CD4-positive, alpha-beta T cell treated with Interleukin-17A for 4 hours (primary cell): ENCODE measurements around the gene TWF1.
A peak's percentile ranks its signal among the peaks of the same experiment; 100 is the strongest.
"Not testable (repeated sequence)": the region's sequence is repeated elsewhere in the genome, so short reads cannot be mapped to it uniquely, and the experiment has no call there.

Experiments used
- DNase-seq: peaks from one replicate; pipeline ENCODE4 v3.0.0-alpha.2; 2020; ENCODE audit warnings: mixed read lengths

The TWF1 gene

DNA sequence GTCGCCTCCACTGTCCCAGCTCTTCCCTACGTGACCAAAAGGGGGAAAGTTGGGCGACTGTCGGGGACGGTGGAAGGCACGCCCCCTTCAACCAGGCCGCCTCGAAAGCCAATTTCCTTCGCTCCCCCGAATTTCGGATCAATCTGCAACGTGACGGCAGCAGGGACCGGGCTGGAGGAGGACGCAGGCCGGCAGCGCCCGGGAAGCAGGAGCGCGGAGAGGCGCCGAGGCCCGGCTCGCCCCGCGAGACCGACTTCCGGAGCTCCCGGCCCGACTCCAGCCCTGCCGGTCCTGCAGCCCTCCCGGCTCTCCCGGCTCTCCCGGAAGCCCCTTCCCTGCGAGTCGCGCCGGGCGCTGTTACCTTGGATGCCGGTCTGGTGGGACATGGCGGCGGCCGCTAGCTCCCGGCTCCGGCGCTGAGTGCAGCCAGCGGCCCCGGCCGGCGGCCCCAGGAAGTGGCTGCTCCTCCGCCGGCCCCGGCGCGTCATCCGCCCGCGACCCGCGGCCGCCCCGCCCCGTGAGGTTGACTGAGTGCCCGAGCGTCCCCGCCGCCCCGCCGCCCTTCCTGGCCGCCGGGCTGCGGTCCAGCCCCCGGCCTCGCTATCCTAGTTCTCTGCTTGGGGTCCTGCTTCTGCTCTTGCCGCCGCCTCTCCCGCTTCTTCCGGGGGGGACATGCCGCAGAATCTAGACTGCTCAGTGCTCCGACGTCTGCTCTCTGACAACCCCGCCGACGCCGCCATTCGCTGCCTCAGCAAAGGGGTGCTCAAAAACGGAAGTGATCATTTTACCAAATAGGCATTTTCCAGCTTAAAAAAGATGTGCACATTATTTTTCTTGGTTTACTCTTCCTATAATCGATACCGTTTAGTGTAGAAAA is at the start of gene TWF1:
Gene TWF1, minus strand, starts transcription at position 458 of the 877 bp plus-strand sequence. Its CDS starts 72 bp downstream, at position 386.
- peak; percentile 87 for DNase-seq

- no peak for DNase-seq
These were observed 46.6 kb upstream of the TWF1 start for GRCh38 chr12:43852744-43853143.

DNA sequence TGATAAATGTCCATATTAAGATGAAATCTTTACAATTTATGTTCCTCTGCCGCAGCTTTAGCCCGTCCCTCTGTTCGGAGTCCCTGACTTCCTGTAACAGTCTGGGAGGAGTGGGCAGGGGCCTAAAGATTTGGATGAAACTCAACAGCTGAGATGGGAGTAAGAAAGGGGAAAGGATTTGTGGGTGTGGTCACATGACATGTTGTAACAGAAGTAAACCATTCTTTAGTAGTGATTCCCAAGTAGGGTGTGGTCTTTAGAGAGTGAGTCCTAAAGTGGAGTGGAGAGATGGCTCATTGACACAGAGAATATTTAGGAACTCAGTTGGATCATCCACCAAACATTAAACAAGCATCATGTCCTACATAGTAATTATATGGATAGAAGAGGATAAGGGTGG is 42.7 kb upstream of the TWF1 start:
- DNase-seq = no peak

DNA sequence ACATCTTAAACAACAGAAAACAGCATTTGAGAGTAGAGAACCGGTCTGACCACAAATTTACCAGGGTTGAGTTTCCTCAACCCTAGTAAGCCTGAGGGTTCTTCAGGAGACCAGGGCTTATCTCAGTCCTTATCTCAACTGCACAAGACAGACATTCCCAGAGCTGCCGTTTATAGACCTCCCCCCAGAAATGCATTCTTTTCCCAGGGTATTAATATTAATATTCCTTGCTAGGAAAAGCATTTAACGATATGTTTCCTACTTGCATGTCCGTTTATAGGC is 42.0 kb upstream of the TWF1 start:
- no peak for DNase-seq

DNA sequence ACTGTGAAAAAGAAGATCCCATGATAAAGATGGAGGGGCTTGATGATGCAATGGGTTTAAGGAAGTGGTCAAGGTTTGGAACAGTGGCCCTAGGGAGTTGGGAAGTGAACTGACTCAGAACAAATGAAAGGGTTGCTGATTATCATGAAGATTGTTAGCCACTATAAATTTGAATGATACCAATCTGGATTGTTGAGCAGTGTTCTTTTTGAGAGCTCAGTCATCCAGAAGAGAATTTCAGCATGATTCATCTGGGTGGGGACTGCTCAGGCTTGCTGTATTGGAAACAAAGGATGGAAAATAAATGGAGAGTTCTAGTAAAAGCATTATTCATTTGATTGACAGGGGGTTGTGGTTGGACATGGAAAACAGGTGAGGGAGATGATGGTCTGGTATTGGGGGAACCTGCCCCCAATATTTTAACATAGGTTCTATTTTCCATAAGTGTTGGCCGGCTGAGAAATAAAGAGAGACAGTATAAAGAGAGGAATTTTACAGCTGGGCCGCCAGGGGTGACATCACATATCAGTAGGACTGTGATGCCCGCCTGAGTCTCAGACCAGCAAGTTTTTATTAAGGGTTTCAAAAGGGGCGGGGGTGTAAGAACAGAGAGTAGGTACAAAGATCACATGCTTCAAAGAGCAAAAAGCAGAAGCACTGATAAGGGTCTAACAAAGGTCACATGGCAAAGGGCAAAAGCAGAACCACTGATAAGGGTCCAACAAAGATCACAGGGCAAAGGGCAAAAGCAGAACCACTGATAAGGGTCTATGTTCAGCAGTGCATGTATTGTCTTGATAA is 41.5 kb upstream of the TWF1 start:
- DNase-seq = not testable (repeated sequence)

- DNase-seq = no peak
These were observed 36.1 kb upstream of the TWF1 start for GRCh38 chr12:43842259-43842658.

GRCh38 chr12:43841253-43841652 is 35.1 kb upstream of the TWF1 start:
- no peak for DNase-seq

DNA sequence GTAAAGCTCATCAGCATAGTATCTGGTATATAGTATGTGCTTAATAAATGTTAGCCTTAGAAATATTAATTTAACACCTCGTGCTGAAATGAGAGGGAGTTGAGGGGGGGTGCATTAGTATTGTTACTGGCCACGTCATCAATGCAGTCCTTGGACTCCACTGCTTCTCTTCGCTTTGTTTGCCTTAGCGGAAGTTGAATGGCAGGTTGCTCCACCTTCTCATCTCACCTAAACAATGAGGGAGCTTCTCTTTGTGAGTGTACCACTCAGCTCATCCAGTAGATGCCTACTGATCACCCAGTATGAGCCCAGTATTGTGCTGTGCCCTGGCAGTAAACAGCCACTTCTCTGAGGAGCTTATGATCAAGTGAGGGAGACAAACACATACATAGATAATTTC is 34.2 kb upstream of the TWF1 start:
- no peak for DNase-seq

DNA sequence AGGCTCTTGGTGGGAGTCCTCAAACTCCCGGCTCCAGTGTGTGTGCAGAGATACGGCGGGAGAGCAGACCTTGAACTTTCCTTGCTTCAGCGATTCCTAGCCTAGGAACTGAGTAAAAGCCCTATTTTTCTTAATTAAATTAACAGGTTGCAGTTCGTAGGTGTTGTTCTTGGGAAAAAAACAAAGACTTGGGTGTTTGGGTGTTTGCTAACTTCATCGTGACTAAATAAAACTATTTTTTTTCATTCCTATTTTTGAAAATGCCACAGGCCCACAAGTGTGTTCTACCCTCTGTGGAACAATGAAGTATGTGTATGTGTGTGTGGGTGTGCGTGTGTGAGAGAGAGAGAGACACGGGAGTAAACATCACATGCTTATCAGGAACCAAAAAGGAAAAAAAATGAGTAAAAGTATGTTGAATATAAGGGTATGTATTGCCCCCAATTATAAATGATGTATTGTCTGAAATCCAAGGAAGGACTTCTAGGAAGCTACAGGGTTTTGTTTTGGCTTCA is 30.4 kb upstream of the TWF1 start:
- peak; percentile 34 for DNase-seq

DNA sequence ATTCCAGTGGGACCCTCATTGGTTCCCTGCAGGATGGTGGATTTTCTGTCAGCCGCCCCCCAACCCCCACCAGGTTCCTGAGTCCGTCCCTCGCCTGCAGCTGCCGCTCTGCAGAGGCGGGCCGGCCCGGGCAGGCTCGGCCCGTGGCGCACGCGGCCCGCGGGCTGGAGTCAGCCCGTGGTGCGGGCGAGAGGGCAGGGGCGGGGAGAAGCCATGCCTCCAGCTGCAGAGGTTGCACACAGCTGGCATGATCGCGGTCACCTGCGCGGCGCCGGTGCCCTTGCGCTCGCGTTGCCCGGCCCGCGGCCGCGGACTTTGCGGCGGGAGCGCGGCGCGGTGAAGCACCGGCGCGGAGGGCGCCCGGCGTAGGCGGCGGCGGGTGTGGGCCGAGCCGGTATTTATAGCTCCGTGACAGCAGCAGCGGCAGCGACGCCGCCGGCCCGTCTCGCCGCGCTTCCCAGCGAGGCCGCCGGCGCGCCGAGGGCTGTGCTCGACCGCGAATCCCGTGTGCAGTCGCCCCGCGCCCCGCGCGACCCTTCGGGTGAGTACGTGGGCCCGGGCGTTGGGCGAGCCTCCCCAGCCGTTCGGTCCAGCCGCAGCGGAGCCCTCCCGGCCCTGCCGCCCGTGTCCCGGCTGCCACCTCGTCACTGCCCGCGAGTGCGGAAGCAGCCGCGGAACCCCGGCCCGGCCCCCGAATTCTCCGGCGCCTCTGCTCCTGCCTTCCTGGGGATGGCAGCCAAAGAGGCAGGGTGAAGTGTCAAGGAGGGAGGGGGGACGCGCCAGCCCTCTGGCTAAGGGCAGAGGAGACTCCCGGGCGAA is 29.7 kb upstream of the TWF1 start, which contains the start of gene TMEM117:
Gene TMEM117, plus strand, starts transcription at position 426 of the 819 bp plus-strand sequence.
- DNase-seq = peak; percentile 76

DNA sequence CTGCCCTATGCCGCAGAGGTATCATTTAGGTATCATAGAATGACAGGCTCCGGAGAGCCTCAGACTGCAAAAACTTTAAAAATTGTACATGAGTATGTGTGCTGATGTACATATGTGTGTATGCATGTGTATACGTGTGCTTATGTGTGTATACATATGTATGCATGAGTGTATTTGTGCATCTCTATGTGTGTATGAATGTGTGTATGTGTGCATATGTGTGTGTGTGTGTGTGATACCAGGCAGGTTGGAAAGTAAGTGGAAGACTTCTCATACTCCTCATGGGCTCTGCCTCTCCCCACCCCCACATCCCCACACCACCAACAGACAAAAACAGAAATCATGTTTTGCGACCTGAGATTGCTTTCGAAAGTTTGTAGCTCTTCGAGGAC is 29.1 kb upstream of the TWF1 start:
- no peak for DNase-seq

- DNase-seq = peak; percentile 10
These were observed 26.5 kb upstream of the TWF1 start for GRCh38 chr12:43832463-43833168.

- no peak for DNase-seq
These were observed 21.0 kb upstream of the TWF1 start for GRCh38 chr12:43827093-43827492.

DNA sequence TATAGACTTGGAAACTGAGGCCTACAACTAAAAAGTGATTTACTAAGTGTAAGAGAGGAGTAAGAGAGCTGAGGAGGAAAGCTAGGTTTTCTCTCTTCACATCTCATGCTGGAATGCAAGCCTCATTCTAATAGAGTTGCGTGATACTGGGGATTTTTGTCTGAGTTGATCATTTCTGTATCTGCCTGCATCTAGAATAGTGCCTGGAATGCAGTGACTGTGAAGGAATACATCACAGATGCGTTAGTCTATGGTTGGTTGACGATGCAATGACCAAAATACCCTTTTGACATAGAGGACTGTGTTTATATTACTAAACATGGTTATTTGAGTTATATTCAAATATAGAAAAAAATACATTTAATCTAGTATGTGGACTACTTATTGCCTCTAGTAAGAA is 20.6 kb upstream of the TWF1 start:
- DNase-seq = no peak

GRCh38 chr12:43824207-43824775 is 18.2 kb upstream of the TWF1 start:
- no peak for DNase-seq

DNA sequence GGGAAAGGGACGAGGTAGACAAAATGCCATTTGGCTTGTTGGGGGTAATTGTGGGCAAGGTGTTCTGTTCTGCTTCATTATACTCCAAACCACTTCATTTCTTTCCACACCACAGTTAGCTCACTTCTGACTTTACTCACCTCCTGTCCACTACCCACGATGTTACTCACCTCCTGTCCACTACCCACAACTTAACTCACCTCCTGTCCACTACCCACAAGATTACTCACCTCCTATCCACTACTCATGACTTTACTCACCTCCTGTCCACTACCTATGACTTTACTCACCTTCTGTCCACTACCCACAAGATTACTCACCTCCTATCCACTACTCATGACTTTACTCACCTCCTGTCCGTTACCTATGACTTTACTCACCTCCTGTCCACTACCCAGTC is 10.1 kb upstream of the TWF1 start:
- no peak for DNase-seq

DNA sequence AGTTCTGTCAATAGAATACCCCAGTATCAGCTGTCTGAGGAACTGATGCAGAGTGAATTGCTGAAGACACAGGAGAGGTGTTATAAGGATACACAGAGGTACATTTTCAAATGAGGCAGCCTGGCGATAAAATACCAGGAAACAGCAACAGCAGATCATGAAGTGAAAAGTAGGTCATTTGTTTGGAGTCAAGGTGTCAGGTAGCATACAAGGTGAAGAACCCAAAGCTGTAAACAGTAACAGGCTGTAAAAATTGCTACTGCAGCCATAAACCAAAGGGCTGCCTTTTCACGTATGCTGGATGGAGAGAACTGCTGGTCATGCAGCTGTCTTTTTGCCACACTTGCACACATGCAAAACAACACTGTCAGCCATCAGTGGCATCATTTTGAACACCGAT is 9.3 kb upstream of the TWF1 start:
- DNase-seq = no peak

- DNase-seq = no peak
These were observed 6.8 kb upstream of the TWF1 start for GRCh38 chr12:43812926-43813325.

DNA sequence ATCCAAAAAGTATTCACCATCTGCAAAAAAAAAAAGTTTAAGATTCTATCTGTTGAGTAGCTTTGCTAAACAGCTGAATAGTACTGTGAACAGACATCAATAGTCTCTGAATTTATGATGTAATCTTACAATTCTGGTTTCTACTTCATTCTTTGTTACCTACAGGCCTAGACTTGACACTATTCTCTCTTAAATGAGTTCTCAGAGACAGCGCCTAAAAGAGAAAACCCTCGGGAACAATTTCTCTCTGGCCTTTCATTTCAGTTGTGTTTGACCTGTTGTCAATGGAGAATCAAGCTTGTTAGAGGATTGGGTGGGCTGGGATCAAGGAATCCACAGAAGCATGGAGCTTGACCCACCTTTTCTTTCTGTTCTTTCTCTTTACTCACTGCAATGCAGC is 5.9 kb upstream of the TWF1 start:
- no peak for DNase-seq

GRCh38 chr12:43807386-43807785 is 1.3 kb upstream of the TWF1 start:
- no peak for DNase-seq

DNA sequence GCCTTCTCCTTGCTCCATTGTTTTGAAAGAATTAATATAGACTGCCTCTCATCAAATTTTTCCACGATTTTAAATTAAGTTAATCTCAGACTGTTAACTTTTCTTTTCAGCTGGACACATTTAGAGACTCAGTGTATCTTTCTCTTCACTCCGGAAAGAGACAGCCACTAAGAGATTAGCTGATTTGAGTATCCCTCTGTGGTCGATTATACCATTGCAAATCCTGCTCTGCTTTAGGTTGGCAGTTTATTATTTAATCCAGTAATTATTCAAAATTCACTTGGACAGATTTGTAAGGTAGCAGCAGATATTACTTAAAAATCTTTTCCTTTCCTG is 588 bp upstream of the TWF1 start:
- DNase-seq = no peak
